ENCODE results near the gene CANX. TPM values are rescaled to one million over a fixed set of nuclear protein-coding genes. Genes with fewer than 3 reads are reported as not detected.

Gene CANX
- total RNA-seq, 1 donor from 2014 or later, result 597 TPM

GRCh38 chr5:179769271-179769670 lies 70.5 kb downstream of the CANX start:
- H3K36me3 Mint-ChIP-seq, result peaks cover 17% of the 10 kb centered on the region

GRCh38 chr5:179769796-179770195 lies 71.0 kb downstream of the CANX start:
- H3K4me1 Mint-ChIP-seq (ENCODE audit: unreplicated experiment), result peaks cover 4% of the 10 kb centered on the region
- no peaks in the 10 kb centered on the region for H3K9me3 Mint-ChIP-seq
- no peak for TF ChIP-seq CTCF (conservative IDR thresholded peaks at IDR 0.05)
- H3K27ac Mint-ChIP-seq, result no peak overlapping the region
- peaks cover 17% of the 10 kb centered on the region for H3K36me3 Mint-ChIP-seq
- no peaks in the 10 kb centered on the region for H3K27me3 Mint-ChIP-seq
- no peak overlapping the region for H3K4me3 Mint-ChIP-seq
- DNase-seq (ENCODE audit: extremely low spot score, unreplicated experiment), result no peak

More at GRCh38 chr5:179769271-179769670, 70.5 kb downstream of the CANX start:
- H3K27me3 Mint-ChIP-seq, result no peaks in the 10 kb centered on the region
- no peak overlapping the region for H3K27ac Mint-ChIP-seq
- TF ChIP-seq CTCF (conservative IDR thresholded peaks at IDR 0.05), result no peak
- H3K4me1 Mint-ChIP-seq (ENCODE audit: unreplicated experiment), result peaks cover 4% of the 10 kb centered on the region
- DNase-seq (ENCODE audit: extremely low spot score, unreplicated experiment), result no peak
- no peak overlapping the region for H3K4me3 Mint-ChIP-seq
- no peaks in the 10 kb centered on the region for H3K9me3 Mint-ChIP-seq

- H3K4me1 Mint-ChIP-seq (ENCODE audit: unreplicated experiment), result peaks cover 2% of the 10 kb centered on the region
- TF ChIP-seq CTCF (conservative IDR thresholded peaks at IDR 0.05), result no peak
- DNase-seq (ENCODE audit: extremely low spot score, unreplicated experiment), result no peak
- H3K9me3 Mint-ChIP-seq, result no peaks in the 10 kb centered on the region
- peaks cover 17% of the 10 kb centered on the region for H3K36me3 Mint-ChIP-seq
- H3K27me3 Mint-ChIP-seq, result no peaks in the 10 kb centered on the region
- no peak overlapping the region for H3K4me3 Mint-ChIP-seq
- no peak overlapping the region for H3K27ac Mint-ChIP-seq
Measured at GRCh38 chr5:179771311-179771895, 72.6 kb downstream of the CANX start.

- Mint-ChIP-seq H3K27ac (no peak overlapping the region), H3K36me3 (peaks cover 17% of the 10 kb centered on the region), H3K4me3 (no peak overlapping the region), H3K9me3 (no peaks in the 10 kb centered on the region), H3K4me1 (ENCODE audit: unreplicated experiment) (no peaks in the 10 kb centered on the region), H3K27me3 (no peaks in the 10 kb centered on the region)
- DNase-seq (ENCODE audit: extremely low spot score, unreplicated experiment), result no peak
- no peak for TF ChIP-seq CTCF (conservative IDR thresholded peaks at IDR 0.05)
Measured at GRCh38 chr5:179772351-179772750, 73.6 kb downstream of the CANX start.

GRCh38 chr5:179773686-179774040 lies 74.9 kb downstream of the CANX start:
- Mint-ChIP-seq H3K4me1 (ENCODE audit: unreplicated experiment) (no peaks in the 10 kb centered on the region), H3K27ac (no peak overlapping the region), H3K9me3 (no peaks in the 10 kb centered on the region), H3K4me3 (no peak overlapping the region), H3K27me3 (no peaks in the 10 kb centered on the region), H3K36me3 (peaks cover 23% of the 10 kb centered on the region)
- no peak for TF ChIP-seq CTCF (conservative IDR thresholded peaks at IDR 0.05)
- no peak for DNase-seq (ENCODE audit: extremely low spot score, unreplicated experiment)

GRCh38 chr5:179774442-179774841 lies 75.7 kb downstream of the CANX start:
- no peak for TF ChIP-seq CTCF (conservative IDR thresholded peaks at IDR 0.05)
- Mint-ChIP-seq H3K4me3 (no peak overlapping the region), H3K36me3 (peaks cover 19% of the 10 kb centered on the region), H3K27me3 (no peaks in the 10 kb centered on the region), H3K9me3 (no peaks in the 10 kb centered on the region), H3K27ac (no peak overlapping the region), H3K4me1 (ENCODE audit: unreplicated experiment) (no peaks in the 10 kb centered on the region)
- DNase-seq (ENCODE audit: extremely low spot score, unreplicated experiment), result no peak

Measured in type B pancreatic cell (in vitro differentiated cells).